Measurements from ENCODE around the gene HSPA8.
A peak's percentile ranks its signal among the peaks of the same experiment; 100 is the strongest.

Gene HSPA8

GRCh38 chr11:123051146-123051545 is 10.8 kb downstream of the HSPA8 start:
- no peak for DNase-seq

GRCh38 chr11:123047947-123048293 is 14.0 kb downstream of the HSPA8 start:
- no peak for DNase-seq

- no peak for DNase-seq
Observed at GRCh38 chr11:123047266-123047946, 14.5 kb downstream of the HSPA8 start.

- DNase-seq = no peak
Observed at GRCh38 chr11:123046473-123047259, 15.3 kb downstream of the HSPA8 start.

GRCh38 chr11:123045101-123045500 is 16.8 kb downstream of the HSPA8 start:
- no peak for DNase-seq

GRCh38 chr11:123041185-123041584 is 20.8 kb downstream of the HSPA8 start:
- DNase-seq = no peak

- DNase-seq = no peak
Observed at GRCh38 chr11:123040111-123040432, 21.9 kb downstream of the HSPA8 start.

- no peak for DNase-seq
Observed at GRCh38 chr11:123035831-123036230, 26.1 kb downstream of the HSPA8 start.

GRCh38 chr11:123034597-123034996 is 27.3 kb downstream of the HSPA8 start:
- no peak for DNase-seq

GRCh38 chr11:123033895-123034294 is 28.0 kb downstream of the HSPA8 start:
- no peak for DNase-seq

GRCh38 chr11:123030517-123030916 is 31.4 kb downstream of the HSPA8 start:
- no peak for DNase-seq

GRCh38 chr11:123020968-123021367 is 41.0 kb downstream of the HSPA8 start:
- DNase-seq = peak in 2 of 56 donors; percentile 3 to 7

GRCh38 chr11:123018702-123019101 is 43.2 kb downstream of the HSPA8 start:
- no peak for DNase-seq

GRCh38 chr11:123011510-123011909 is 50.4 kb downstream of the HSPA8 start:
- DNase-seq = no peak

Data from nucleus accumbens (tissue), 56 donors.